Activated CD4-positive, alpha-beta T cell treated with anti-CD3 and anti-CD28 coated beads, Interleukin-2, amount 50 U/mL, for 48 hours (primary cell): ENCODE measurements around the gene PNLDC1.

Source experiments
- DNase-seq, 2 experiments: peaks; one replicate each; pipeline ENCODE4 v3.0.0-alpha.2; 2020

PNLDC1 gene

DNA sequence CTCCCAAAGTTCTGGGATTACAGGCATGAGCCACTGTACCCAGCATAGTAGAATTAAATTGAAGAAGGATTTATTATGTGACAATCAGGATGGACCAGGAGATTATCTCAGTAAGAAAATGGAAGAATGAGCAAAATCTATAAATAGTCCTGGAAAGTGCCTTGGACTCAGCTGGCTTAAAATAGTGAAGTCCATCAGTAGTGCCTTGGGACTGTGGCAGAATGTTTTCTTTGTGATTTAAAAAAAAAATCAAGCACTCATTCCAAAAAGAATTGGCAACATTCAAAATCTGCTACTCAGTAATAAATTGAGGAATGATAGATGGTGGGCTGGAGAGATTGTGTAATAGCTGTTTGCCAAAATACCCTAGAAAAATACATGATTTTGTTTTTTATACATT, 53.7 kb downstream of the PNLDC1 start:
- no peak for DNase-seq

DNA sequence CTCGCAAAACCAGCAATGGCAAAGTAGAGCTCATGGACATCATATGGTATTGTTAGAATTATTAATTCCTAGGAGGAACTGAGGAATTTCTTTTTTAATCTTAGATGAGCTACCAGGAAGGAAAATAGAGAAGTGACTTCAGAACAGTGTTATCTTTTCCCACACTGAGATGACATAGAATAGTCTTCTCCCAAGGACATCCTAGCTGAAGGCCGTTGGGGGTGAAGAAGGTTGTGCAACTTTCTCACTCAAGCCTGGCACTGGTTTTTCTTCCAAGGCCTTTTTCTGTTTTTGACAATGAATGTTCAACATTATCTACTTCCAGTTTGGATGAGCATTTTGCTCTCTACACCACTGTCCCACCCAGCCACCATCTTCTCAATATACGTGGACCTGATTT, 54.9 kb downstream of the PNLDC1 start:
- DNase-seq: no peak

DNA sequence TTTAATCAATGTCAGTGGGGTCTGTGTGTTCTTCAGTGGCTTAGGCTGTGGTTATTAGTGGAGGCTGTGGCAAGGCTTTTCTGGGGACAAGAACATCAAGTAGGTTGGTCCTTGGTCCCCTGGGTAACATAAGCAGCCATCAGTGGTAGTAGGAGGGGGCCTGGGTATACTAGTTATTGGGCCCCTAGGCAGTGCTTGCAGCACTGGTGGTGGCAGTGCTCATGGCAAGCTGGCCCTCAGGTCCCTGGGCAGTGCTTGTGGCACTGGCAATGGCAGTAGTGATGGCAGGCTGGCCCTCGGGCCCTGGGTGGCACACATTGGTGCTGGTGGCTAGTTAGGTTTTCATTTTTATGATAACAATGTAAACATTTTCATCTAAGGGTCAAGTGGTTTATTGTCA, 58.2 kb downstream of the PNLDC1 start:
- DNase-seq: no peak

DNA sequence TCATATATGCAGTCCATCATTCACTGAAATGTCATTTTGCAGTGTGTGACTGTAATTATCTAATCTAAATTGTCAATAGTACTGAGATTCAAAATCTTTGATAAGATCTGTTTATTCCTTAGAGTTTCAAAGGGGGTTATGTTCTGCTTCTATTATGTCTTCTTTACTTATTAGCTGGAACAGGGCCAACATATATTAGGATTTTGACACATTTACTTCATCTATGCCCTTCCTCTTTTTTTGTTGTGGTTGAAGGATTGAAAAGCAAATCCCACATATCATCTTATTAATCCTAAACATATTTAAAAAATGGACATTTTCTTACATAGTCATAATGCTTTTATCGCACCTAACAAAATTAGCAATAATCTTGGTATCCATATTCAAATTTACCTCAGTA, 60.4 kb downstream of the PNLDC1 start:
- DNase-seq: no peak

DNA sequence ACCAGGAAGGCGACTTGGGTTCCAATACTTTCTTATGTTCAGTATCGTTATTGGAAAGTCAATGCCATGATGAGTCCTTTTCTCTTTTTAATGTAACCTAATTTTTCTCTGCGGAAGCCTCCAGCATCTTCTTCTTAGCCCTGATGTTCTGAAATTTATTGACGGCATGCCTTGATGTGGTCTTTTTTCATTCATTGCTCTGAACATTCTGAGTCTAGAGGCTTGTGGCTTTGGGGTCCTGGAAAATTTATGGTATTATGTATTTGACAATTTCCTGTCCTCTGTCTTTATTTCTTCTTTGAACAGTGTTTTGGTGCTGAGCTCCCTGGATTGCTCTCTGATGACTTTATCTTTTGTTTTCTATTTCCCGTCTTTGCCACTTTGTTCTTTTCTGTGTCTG, 62.0 kb downstream of the PNLDC1 start:
- DNase-seq: no peak

DNA sequence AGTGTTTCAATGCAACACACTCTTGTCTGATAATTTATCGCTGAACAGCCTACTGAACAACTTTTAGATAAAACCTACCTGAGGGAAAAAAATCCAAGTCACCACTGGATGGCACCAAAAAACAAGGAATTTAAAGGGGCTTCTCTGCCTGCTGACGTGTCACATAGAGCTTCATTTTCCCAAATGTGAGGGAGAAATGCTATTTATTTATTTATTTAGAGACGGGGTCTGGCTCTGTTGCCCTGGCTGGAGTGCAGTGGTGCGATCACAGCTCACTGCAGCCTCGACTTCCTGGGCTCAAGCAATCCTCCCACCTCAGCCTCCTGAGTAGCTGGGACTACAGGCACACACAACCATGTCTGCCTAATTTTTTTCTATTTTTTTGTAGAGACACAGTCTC, 63.3 kb downstream of the PNLDC1 start:
- DNase-seq: peak in 1 of 2 experiments; percentile 37

DNA sequence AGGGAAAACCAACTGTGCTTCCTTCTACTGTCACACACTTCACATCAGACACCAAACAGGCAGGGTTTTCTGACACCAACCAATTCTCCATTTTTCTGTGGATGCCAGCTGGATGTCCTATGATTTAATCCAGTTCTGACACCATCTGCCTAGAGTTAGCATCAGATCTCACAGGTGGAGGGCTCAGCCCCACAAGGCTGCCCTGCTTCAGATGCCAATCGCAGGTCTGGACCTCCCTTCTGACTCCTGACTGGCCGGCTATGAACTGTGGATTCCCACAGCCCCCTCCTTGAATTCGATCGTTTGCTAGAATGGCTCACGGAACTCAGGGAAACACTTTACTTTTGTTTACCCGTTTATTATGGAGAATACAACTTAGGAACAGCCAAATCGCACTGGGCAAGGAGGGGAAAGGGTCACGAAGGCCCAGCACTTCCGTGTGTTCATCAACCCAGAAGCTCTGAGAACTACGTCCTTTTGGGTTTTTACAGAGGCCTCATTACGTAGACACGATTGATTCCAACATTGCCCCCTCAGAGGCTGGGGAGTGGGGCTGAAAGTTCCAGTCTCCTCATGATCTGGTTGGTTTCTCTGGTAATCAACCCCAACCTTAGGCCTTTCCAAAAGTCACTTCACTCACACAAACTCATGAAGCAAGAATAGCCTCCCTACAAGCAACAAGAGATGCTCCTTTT, 65.3 kb downstream of the PNLDC1 start:
- no peak for DNase-seq

DNA sequence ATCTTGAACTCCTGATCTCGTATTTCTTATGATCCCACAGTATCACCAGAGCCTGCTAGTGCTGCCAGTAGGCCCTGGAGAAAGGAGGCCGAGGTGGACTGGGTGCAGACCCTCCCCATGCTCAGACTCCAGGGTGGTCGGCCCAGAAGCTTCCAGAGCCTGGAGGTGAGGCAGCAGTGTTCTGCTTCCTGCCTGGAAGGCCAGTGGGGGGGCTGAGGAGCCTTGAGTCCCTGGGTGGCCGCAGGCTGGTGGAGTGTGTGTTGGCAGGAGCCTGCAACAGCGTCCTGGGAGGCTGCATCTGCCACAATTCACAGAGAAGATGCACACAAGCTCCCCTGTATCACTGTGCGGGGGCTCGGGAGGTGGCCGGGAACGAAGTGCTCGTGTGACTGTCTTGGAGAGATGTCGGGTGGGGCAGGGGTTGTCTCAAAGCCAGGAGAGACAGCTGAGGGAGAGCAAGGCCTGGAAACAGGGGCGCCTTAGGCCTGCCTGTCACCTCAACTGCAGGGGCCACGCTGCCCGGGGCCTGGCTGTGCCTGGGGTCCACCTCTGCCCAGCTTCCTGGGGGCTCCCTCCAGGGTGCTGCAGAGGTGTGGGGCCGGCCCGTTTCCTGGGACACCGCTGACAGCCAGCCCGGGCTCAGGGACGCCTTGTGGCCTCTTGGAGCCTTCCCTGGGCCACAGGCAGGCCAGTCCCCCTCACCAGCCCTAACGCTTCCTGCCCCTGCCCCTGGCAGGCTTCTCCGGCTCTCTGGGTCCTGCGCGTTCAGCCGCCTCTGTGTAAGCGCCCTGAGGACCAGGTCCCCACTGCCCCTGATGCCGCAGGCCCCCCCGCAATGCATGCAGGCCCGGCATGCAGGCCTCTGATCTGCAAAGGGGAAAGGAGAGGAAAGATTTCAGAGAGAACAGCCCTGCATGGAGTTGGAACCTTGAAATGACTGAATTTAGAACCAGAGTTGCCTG, 66.5 kb downstream of the PNLDC1 start:
- no peak for DNase-seq
